ENCODE results near the gene FRMD8.

GRCh38 chr11:65434667-65435410, 48.4 kb downstream of the FRMD8 start:
- no peak for TF ChIP-seq CTCF (IDR thresholded peaks at IDR 0.05 in 4 of 5, conservative IDR thresholded peaks at IDR 0.05 in 1 of 5)
- no peak for TF ChIP-seq POLR2A (IDR thresholded peaks at IDR 0.05)

Measured in gastrocnemius medialis (tissue), 4 donors.